Upper lobe of left lung (tissue), 6 donors: ENCODE data around the gene LIG3. TPM values are rescaled to one million over a fixed set of nuclear protein-coding genes. Genes with fewer than 3 reads are reported as not detected.

Source experiments
- ATAC-seq, 2 donors: fragments of 200-7000 bp; cut with Tn5 transposase; one replicate each; pipeline ENCODE4 v1.9.1; 2022; ENCODE audit warnings: mild to moderate bottlenecking in 2 of 2, moderate library complexity in 2 of 2; ENCODE audit not compliant: low FRiP score in 2 of 2
- DNase-seq, 2 donors: peaks; one replicate each; pipeline ENCODE4 v3.0.0-alpha.2; 2019 to 2020
- H3K27ac ChIP-seq, 4 donors: fragments of 200-600 bp; sonication (generic); one replicate each; pipeline ENCODE4 v1.5.1; 2016 to 2019
- H3K27me3 ChIP-seq, 4 donors: fragments of 200-600 bp; sonication (generic); one replicate each; pipeline ENCODE4 v1.5.1; 2017 to 2019
- H3K36me3 ChIP-seq, 4 donors: fragments of 200-600 bp; sonication (generic); one replicate each; pipeline ENCODE4 v1.5.1; 2016 to 2019
- H3K4me1 ChIP-seq, 4 donors: fragments of 200-600 bp; sonication (generic); one replicate each; pipeline ENCODE4 v1.5.1; 2018 to 2019
- H3K4me3 ChIP-seq, 4 donors: fragments of 200-600 bp; sonication (generic); one replicate each; pipeline ENCODE4 v1.5.1; 2017 to 2019; ENCODE audit warnings: mild to moderate bottlenecking in 2 of 4, moderate library complexity in 1 of 4
- H3K9me3 ChIP-seq, 4 donors: fragments of 200-600 bp; sonication (generic); one replicate each; pipeline ENCODE4 v1.5.1; 2018 to 2019
- CTCF ChIP-seq, 6 experiments: fragments of 450-650 bp in 4 of 6; fragments of 200-600 bp in 2 of 6; sonication (generic) in 2 of 6; IDR thresholded peaks; one replicate each; pipeline ENCODE4 v1.5.1; 2016 to 2019; ENCODE audit warnings: antibody characterized with exemption in 6 of 6
- EP300 ChIP-seq, 4 donors: sonication (generic); formaldehyde crosslinking; IDR thresholded peaks; one replicate each; pipeline ENCODE4 v1.5.1; 2017; ENCODE audit warnings: antibody characterized with exemption in 4 of 4, control low read depth in 2 of 4
- POLR2A ChIP-seq, 4 donors: fragments of 450-650 bp; IDR thresholded peaks; one replicate each; pipeline ENCODE4 v1.5.1; 2016 to 2017; ENCODE audit warnings: antibody characterized with exemption in 4 of 4, mild to moderate bottlenecking in 2 of 4
- POLR2AphosphoS5 ChIP-seq, 2 donors: sonication (generic); formaldehyde crosslinking; IDR thresholded peaks; one replicate each; pipeline ENCODE4 v1.5.1; 2017; ENCODE audit warnings: antibody characterized with exemption in 2 of 2
- WGBS, 2 donors: methylation state at CpG; one replicate each; pipeline ENCODE4 v1.1.5; 2017 to 2018; 5-methylcytosine and 5-hydroxymethylcytosine counted together
- total RNA-seq, 6 donors: library from RNA; depleted of rRNA in 4 of 6; stranded (reverse); fragments of >200 nt in 4 of 6; gene quantifications; one replicate each; pipeline versions ENCODE4 v1.1.0 to v1.2.1, GENCODE V29; 2016 to 2021
- donor health status: DM: no; HTN: no; CAD: no; lungs with moderate emphysema.
- donor health status: DM: no; HTN: yes; CAD: no; lungs with severe emphysema.

Gene LIG3
- total RNA-seq, 6 donors from 2014 or later, result 27.4 to 47.1 (median 29.9) TPM

- Histone ChIP-seq H3K27me3 (no peaks in the 10 kb centered on the region), H3K27ac (no peak overlapping the region), H3K4me3 (no peak overlapping the region), H3K4me1 (peaks cover 4 to 7% (median 6%) of the 10 kb centered on the region in 4 donors), H3K9me3 (no peaks in the 10 kb centered on the region), H3K36me3 (no peaks in the 10 kb centered on the region)
- WGBS, 2 donors, result 84 to 85% methylated on average over 3 of the region's 3 CpGs
- ATAC-seq, result no peak
- DNase-seq, result no peak
- TF ChIP-seq EP300 (IDR thresholded peaks at IDR 0.05) (no peak), POLR2A (IDR thresholded peaks at IDR 0.05) (no peak), POLR2AphosphoS5 (IDR thresholded peaks at IDR 0.05) (no peak), CTCF (IDR thresholded peaks at IDR 0.05) (no peak)
These were observed 5.2 kb upstream of the LIG3 start for GRCh38 chr17:34974794-34975785.

GRCh38 chr17:34979153-34979552 lies 1.2 kb upstream of the LIG3 start:
- TF ChIP-seq POLR2AphosphoS5 (IDR thresholded peaks at IDR 0.05), result no peak
- TF ChIP-seq CTCF (IDR thresholded peaks at IDR 0.05), result no peak
- TF ChIP-seq EP300 (IDR thresholded peaks at IDR 0.05), result no peak
- no peak for TF ChIP-seq POLR2A (IDR thresholded peaks at IDR 0.05)
- WGBS, 2 donors, result 90% methylated on average over 7 of the region's 7 CpGs
- Histone ChIP-seq H3K4me3 (no peak overlapping the region), H3K36me3 (peaks cover 0 to 15% (median 0%) of the 10 kb centered on the region in 4 donors), H3K9me3 (no peaks in the 10 kb centered on the region), H3K27me3 (no peaks in the 10 kb centered on the region), H3K4me1 (peaks cover 13 to 33% (median 18%) of the 10 kb centered on the region in 4 donors), H3K27ac (no peak overlapping the region)
- DNase-seq, result no peak
- no peak for ATAC-seq

- H3K9me3 ChIP-seq, result no peaks in the 10 kb centered on the region
- DNase-seq, result no peak
- peak overlapping the region; percentile 63 to 99 (median 81) for H3K4me3 ChIP-seq
- H3K27me3 ChIP-seq, result no peaks in the 10 kb centered on the region
- H3K36me3 ChIP-seq, result peaks cover 0 to 15% (median 0%) of the 10 kb centered on the region in 4 donors
- TF ChIP-seq POLR2A (IDR thresholded peaks at IDR 0.05) (no peak), POLR2AphosphoS5 (IDR thresholded peaks at IDR 0.05) (no peak)
- peak overlapping the region; percentile 94 to 99 (median 96) for H3K27ac ChIP-seq
- peaks cover 13 to 33% (median 18%) of the 10 kb centered on the region in 4 donors for H3K4me1 ChIP-seq
- no peak for ATAC-seq
- 20% methylated on average over 15 of the region's 15 CpGs for WGBS, 2 donors
These were observed 511 bp upstream of the LIG3 start for GRCh38 chr17:34979650-34980352.

GRCh38 chr17:34980681-34981537 lies 597 bp downstream of the LIG3 start:
- Histone ChIP-seq H3K27ac (peak overlapping the region; percentile 94 to 99 (median 96)), H3K27me3 (no peaks in the 10 kb centered on the region), H3K4me1 (peaks cover 13 to 33% (median 18%) of the 10 kb centered on the region in 4 donors), H3K9me3 (no peaks in the 10 kb centered on the region), H3K36me3 (peaks cover 0 to 21% (median 2%) of the 10 kb centered on the region in 4 donors), H3K4me3 (peak overlapping the region; percentile 63 to 99 (median 81))
- ATAC-seq, result peak; percentile 92 to 98
- peak; percentile 86 to 96 for DNase-seq
- TF ChIP-seq CTCF (IDR thresholded peaks at IDR 0.05), result peak in 5 of 6 experiments; percentile 34 to 68 (median 43)
- TF ChIP-seq EP300 (IDR thresholded peaks at IDR 0.05), result no peak
- peak in 2 of 4 donors; percentile 75 to 76 for TF ChIP-seq POLR2A (IDR thresholded peaks at IDR 0.05)
- TF ChIP-seq POLR2AphosphoS5 (IDR thresholded peaks at IDR 0.05), result peak in 1 of 2 donors; percentile 20
- 1 to 2% methylated on average over 8 to 20 of the region's 69 CpGs for WGBS, 2 donors
